Tibial nerve (tissue), 4 donors: Measurements from ENCODE around the gene RUVBL1.

Experiments used
- CTCF ChIP-seq, 5 experiments: fragments of 200-600 bp in 3 of 5; fragments of 450-650 bp in 2 of 5; sonication (generic) in 3 of 5; IDR thresholded peaks; one replicate each; pipeline ENCODE4 v1.5.1; 2016 to 2019; ENCODE audit warnings: antibody characterized with exemption in 5 of 5, mild to moderate bottlenecking in 3 of 5, moderate library complexity in 2 of 5
- EP300 ChIP-seq, 2 donors: sonication (generic); formaldehyde crosslinking; IDR thresholded peaks; one replicate each; pipeline ENCODE4 v1.6.1; 2017; ENCODE audit warnings: antibody characterized with exemption in 2 of 2, mild to moderate bottlenecking in 1 of 2
- POLR2A ChIP-seq, 2 donors: fragments of 450-650 bp; IDR thresholded peaks; one replicate each; pipeline ENCODE4 v1.6.1; 2017; ENCODE audit warnings: antibody characterized with exemption in 2 of 2, mild to moderate bottlenecking in 2 of 2, moderate library complexity in 2 of 2

DNA sequence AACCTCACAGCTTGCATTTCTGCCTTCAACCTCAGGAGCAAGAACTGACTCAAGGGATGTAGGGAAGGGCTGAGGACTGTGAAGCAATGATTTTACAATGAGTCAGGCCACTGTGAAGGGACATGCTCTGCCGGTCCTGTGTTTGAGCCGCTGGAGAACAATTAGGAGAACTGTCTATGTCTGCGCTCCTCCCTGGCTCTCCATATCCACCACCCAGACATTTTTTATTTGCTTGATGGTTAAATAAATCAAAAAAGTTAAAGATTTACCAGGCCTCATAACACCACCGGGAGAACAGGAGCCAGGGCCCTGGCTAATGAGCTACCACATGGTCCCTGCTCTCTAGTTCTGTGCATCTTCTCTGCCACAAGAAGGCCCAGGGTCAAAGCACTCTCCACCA lies 41.8 kb downstream of the RUVBL1 start:
- TF ChIP-seq POLR2A (IDR thresholded peaks at IDR 0.05) (no peak), CTCF (IDR thresholded peaks at IDR 0.05) (no peak), EP300 (IDR thresholded peaks at IDR 0.05) (no peak)
